ENCODE data around the gene ANKRD23. TPM values are rescaled to one million over a fixed set of nuclear protein-coding genes. Genes with fewer than 3 reads are reported as not detected.

ANKRD23 gene
- total RNA-seq, 1 experiment from 2014 or later: 1.3 TPM

DNA sequence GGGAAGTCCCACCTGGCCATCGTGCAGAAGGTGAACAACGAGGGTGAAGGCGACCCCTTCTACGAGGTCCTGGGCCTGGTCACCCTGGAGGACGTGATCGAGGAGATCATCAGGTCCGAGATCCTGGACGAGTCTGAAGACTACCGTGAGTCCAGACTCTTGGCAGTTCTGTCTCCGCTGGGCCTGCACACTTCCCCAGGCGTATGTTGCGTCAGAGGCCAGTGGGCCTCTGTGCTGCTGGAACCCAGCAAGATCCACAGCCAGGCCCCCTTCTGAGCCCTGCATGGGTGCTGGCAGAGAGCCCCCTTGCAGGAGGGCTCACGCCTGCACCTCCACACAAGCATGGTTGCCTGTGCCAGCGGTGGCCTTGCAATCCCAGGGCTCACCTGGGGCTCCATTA is 18.8 kb downstream of the ANKRD23 start:
- DNase-seq (ENCODE audit: low read depth): no peak
- in situ Hi-C loops (cut with HindIII; ENCODE audit: low pct_unique_long_range_greater_than_20kb, low sequenced_read_pairs): no loop called here

GRCh38 chr2:96824079-96824870 is 19.5 kb downstream of the ANKRD23 start:
- DNase-seq (ENCODE audit: low read depth): no peak
- in situ Hi-C loops (cut with HindIII; ENCODE audit: low pct_unique_long_range_greater_than_20kb, low sequenced_read_pairs): no loop called here

DNA sequence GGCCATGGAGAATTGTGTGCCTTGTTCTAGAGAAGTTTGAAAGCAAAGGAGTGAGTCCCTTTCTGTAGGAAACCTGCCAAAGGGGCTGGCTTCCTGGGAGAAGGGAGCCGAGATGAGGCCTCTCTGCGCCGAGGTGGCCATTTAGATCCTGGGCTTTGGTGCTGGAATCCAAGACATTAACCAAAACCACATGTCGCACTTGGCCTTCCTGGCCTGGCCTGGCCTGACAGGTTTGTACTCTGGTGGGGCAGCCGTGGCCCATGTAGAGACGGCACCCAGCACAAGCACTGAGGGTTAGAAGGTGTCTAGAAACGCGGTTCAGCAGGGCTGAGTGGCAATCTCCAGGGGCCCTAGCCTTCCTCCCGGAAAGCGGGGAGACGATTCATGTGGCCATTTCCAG is 20.6 kb downstream of the ANKRD23 start:
- in situ Hi-C loops (cut with HindIII; ENCODE audit: low pct_unique_long_range_greater_than_20kb, low sequenced_read_pairs): no loop called here
- DNase-seq (ENCODE audit: low read depth): no peak

DNA sequence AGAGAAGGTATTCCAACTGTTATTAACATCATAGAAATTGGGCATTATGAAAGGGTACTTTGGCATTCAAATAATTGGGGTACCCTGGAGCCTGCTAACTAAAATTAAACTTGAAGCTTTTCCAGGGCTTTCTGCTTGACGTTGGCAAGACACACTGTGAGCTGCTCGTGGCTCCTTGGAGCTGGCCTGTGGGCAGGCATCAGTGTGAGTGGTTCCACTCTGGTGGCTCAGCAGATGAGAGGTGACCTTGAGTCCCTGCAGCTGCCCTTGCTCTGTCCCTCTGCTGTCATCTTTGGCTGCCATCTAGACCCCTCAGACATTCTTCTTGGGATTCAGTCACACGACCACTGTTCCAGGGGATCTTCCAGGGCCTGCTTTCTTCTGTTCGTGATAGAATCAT is 21.0 kb downstream of the ANKRD23 start:
- in situ Hi-C loops (cut with HindIII; ENCODE audit: low pct_unique_long_range_greater_than_20kb, low sequenced_read_pairs): no loop called here
- no peak for DNase-seq (ENCODE audit: low read depth)

- in situ Hi-C loops (cut with HindIII; ENCODE audit: low pct_unique_long_range_greater_than_20kb, low sequenced_read_pairs): no loop called here
- no peak for DNase-seq (ENCODE audit: low read depth)
Observed at GRCh38 chr2:96821113-96821675, 22.6 kb downstream of the ANKRD23 start.

DNA sequence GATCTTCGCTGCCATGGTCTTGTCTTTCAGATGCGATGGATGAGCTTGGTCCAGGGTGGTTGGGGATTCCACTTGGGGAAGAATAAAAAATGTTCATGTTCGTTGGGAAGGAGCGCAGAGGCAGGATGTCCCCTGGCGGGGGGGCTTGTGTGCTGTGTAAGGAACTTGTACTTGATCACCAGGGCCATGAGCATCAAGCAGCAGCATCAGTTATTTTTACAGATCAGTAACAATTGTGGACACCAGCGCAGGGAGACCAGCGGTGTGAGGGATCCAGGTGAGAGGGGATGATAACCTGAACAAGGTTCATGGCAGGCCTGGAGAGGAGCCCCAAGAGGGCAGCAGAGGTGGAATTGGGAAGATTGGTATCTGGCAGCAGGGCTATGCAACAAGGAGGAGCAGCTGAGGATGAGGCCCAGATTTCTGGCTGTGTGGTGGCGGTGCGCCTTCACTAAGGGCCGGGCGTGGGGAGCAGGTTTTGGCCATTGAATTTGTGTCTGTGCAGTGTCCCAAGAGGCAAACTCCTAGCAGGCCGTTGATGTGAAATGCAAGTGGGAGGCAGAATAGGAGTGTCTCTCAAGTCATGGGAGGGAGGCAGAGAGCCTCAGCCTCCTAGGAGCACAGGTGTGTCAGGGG is 23.8 kb downstream of the ANKRD23 start:
- in situ Hi-C loops (cut with HindIII; ENCODE audit: low pct_unique_long_range_greater_than_20kb, low sequenced_read_pairs): no loop called here
- DNase-seq (ENCODE audit: low read depth): no peak

DNA sequence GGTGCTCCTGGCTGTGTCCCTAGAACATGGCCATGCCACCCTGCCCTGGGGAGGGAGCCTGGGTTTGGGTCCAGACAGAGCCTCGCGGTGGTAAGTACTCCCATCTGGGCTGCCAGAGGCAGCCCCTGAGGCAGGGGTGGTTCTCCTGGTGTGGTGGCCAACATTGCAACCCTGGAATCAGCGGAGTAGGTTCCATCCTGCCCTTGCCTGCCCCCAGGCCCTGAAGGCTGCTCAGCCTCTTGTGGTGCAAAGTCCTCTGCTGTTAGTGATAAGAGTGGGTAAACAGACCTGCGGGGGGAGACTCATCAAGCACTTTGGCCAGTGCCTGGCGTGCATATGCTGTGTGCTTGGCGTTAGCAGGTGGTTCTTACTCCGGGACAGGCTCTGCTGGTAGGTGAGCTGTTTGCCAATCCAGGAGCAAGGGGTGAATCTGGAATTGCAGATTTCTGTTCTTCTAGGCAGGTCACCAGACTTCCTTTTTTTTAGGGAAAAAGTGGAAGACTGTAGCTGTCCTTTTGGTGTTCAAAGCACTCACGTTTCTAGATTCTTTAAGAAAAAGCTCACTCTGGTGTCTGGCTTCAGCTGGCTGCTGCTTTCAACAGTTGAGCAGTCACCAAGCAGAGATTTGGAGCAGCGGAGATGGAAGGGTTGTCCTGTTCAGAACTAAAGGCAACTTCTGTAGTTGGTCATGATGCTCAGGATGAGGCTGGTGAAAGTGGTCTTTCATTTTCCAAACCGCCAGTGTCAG is 24.5 kb downstream of the ANKRD23 start:
- DNase-seq (ENCODE audit: low read depth): no peak
- in situ Hi-C loops (cut with HindIII; ENCODE audit: low pct_unique_long_range_greater_than_20kb, low sequenced_read_pairs): no loop called here

DNA sequence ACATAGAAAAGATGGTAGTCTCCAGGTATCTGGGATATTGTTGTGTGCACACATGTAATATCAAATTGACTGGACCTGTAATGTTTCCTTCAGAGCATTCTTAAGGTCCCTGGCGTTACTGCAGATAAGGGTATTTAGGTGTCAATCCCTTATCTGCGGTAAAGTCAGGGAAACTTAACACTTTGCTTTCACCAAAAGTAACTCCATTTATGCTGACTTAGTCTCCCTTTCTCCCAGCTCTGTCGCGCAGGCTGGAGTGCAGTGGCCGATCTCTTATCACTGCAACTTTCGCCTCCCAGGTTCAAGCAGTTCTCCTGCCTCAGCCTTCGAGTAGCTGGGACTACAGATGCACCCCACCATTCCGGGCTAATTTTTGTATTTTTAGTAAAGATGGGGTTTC is 25.9 kb downstream of the ANKRD23 start:
- DNase-seq (ENCODE audit: low read depth): no peak
- in situ Hi-C loops (cut with HindIII; ENCODE audit: low pct_unique_long_range_greater_than_20kb, low sequenced_read_pairs): no loop called here

GRCh38 chr2:96816836-96817702 is 26.8 kb downstream of the ANKRD23 start:
- DNase-seq (ENCODE audit: low read depth): peak; percentile 30
- in situ Hi-C loops (cut with HindIII; ENCODE audit: low pct_unique_long_range_greater_than_20kb, low sequenced_read_pairs): no loop called here

DNA sequence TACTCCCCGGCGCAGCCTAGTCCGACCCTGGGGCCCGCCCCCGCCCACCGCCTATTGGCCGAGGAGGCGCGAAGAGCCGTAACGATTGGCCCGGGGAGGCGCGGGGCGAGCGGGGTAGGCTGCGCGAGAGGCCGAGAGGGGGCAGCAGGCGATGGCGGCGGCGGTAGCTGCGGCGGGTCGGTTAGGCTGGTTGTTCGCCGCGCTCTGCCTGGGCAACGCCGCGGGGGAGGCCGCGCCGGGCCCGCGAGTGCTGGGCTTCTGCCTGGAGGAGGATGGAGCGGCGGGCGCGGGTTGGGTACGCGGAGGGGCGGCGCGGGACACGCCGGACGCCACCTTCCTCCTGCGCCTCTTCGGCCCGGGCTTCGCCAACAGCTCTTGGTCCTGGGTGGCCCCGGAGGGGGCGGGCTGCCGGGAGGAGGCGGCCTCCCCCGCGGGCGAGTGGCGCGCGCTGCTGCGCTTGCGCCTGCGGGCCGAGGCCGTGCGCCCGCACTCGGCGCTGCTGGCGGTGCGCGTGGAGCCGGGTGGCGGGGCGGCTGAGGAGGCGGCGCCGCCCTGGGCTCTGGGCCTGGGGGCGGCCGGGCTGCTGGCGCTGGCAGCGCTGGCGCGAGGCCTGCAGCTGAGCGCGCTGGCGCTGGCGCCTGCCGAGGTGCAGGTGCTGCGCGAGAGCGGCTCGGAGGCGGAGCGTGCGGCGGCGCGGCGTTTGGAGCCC is 27.5 kb downstream of the ANKRD23 start, which contains the start of gene CNNM3:
Gene CNNM3 (plus strand): TSS at position 142 of the 709 bp plus-strand sequence. CDS start 10 bp downstream, at position 152.
- in situ Hi-C loops (cut with HindIII; ENCODE audit: low pct_unique_long_range_greater_than_20kb, low sequenced_read_pairs): no loop called here
- peak; percentile 94 for DNase-seq (ENCODE audit: low read depth)

DNA sequence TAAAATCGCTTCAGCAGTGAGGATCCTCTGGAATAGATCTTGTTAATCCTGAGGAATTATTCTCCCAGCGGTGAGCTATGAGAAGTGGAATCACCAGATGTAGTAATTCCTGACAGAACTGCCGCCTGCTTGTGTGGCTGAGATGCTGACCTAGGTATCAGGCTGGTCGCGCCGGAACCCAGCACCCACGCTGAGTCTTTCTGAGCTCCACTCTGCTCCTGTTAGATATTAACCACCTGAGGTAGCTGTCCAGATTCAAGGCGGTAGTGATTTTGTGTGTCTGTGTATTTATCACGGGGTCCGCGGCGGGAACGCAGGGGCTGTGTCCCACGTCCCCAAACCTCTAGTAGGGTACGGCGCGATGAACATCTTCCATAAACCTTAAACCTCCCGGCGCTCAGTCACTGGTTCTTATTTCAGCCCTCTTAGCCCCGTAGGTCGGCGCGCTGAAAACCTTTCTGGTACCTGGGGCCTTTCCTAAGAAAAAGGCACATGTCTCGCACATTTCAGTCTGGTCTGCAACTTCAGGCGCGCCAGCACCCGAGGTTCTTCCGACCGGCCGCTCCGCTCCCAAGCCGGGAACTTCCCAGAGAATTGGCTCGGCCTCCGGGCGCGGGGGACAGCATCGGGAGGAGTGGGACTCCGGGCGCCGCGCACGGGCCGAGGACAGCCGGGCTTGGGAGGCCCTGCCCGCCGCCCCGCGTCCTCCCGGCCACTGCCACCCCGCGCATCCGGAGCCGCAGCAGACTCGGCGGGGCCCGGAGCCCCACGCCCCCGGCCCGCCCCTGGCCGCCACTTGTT is 28.3 kb downstream of the ANKRD23 start:
- in situ Hi-C loops (cut with HindIII; ENCODE audit: low pct_unique_long_range_greater_than_20kb, low sequenced_read_pairs): no loop called here
- peak; percentile 70 for DNase-seq (ENCODE audit: low read depth)

- in situ Hi-C loops (cut with HindIII; ENCODE audit: low pct_unique_long_range_greater_than_20kb, low sequenced_read_pairs): no loop called here
- no peak for DNase-seq (ENCODE audit: low read depth)
Observed at GRCh38 chr2:96813656-96814055, 30.2 kb downstream of the ANKRD23 start.

- no peak for DNase-seq (ENCODE audit: low read depth)
- in situ Hi-C loops (cut with HindIII; ENCODE audit: low pct_unique_long_range_greater_than_20kb, low sequenced_read_pairs): no loop called here
Observed at GRCh38 chr2:96811917-96812316, 31.9 kb downstream of the ANKRD23 start.

DNA sequence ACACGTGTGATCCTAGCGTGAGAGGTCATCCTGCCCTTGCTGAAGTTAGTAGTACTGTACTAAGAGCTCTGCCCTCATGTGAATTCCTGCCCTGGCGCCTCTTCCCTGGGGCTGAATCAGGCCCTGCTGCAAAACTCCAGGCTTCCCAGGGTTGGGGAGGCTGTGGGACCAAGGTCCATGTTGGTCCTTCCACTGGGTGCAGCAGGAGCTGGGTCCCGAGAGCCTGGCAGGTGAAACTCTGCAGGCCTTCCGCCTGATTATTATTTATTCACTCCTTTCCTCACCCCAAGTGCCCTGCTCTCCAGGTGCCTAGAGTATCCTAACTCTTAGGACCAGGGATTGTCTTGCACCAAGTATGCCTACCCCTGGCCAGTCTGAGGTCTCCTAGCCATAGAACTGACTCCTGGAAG is 33.0 kb downstream of the ANKRD23 start:
- no peak for DNase-seq (ENCODE audit: low read depth)
- in situ Hi-C loops (cut with HindIII; ENCODE audit: low pct_unique_long_range_greater_than_20kb, low sequenced_read_pairs): no loop called here

GRCh38 chr2:96809951-96810782 is 33.7 kb downstream of the ANKRD23 start:
- DNase-seq (ENCODE audit: low read depth): no peak
- in situ Hi-C loops (cut with HindIII; ENCODE audit: low pct_unique_long_range_greater_than_20kb, low sequenced_read_pairs): no loop called here

All from Caki2 (cell line).